ENCODE results near the gene DGKH.

GRCh38 chr13:42009057-42009456 is 39.4 kb upstream of the DGKH start:
- TF ChIP-seq, protein P1, sequence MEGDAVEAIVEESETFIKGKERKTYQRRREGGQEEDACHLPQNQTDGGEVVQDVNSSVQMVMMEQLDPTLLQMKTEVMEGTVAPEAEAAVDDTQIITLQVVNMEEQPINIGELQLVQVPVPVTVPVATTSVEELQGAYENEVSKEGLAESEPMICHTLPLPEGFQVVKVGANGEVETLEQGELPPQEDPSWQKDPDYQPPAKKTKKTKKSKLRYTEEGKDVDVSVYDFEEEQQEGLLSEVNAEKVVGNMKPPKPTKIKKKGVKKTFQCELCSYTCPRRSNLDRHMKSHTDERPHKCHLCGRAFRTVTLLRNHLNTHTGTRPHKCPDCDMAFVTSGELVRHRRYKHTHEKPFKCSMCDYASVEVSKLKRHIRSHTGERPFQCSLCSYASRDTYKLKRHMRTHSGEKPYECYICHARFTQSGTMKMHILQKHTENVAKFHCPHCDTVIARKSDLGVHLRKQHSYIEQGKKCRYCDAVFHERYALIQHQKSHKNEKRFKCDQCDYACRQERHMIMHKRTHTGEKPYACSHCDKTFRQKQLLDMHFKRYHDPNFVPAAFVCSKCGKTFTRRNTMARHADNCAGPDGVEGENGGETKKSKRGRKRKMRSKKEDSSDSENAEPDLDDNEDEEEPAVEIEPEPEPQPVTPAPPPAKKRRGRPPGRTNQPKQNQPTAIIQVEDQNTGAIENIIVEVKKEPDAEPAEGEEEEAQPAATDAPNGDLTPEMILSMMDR (IDR thresholded peaks at IDR 0.05; ENCODE audit: poor library complexity, severe bottlenecking): no peak
- TF ChIP-seq POLR2AphosphoS5 (IDR thresholded peaks at IDR 0.05) (no peak), REST (IDR thresholded peaks at IDR 0.05; ENCODE audit: borderline replicate concordance) (no peak), EP300 (conservative IDR thresholded peaks at IDR 0.05; ENCODE audit: poor library complexity, severe bottlenecking) (no peak), EZH2 (IDR thresholded peaks at IDR 0.05; ENCODE audit: borderline replicate concordance, insufficient read depth, low read length, poor library complexity, severe bottlenecking) (no peak), TAF1 (IDR thresholded peaks at IDR 0.05; ENCODE audit: low read depth) (no peak), MXI1 (conservative IDR thresholded peaks at IDR 0.05; ENCODE audit: poor library complexity, severe bottlenecking) (no peak)

Data from neural cell (in vitro differentiated cells).